ENCODE results near the gene TNFAIP8L1. TPM values are rescaled to one million over a fixed set of nuclear protein-coding genes. Genes with fewer than 3 reads are reported as not detected.

Gene TNFAIP8L1
- total RNA-seq, 1 donor from 2014 or later: 60.1 TPM

DNA sequence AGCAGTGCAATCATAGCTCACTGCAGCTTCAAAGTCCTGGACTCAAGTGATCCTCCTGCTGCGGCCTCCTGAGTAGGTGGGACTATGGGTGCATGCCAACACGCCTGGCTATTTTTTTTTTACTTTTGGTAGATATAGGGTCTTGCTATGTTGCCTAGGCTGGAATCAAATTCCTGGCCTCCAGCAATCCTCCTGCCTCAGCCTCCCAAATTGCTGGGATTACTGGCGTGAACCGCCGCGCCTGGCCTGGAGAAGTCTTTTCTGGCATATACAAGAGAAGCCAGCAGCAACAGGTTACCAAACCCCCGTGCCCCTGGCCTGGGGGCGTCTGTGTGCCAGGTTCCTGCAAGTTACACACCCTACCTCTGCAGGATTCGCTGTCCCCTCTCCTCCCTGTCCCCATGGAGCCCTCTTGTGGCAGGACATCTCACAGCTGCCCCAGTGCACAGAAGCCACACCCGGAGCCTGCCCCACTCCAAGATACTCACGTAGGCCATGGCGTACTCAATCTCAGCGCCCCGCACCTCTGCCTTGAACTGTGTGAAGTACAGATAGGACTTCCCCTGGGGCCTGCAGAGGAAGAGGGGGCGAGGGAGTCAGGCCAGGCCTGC lies 21.0 kb downstream of the TNFAIP8L1 start:
- DNase-seq (ENCODE audit: low spot score): peak; percentile 50

GRCh38 chr19:4660993-4661392 lies 21.7 kb downstream of the TNFAIP8L1 start:
- H3K9me3 Mint-ChIP-seq (ENCODE audit: unreplicated experiment): no peaks in the 10 kb centered on the region
- H3K4me3 Mint-ChIP-seq (ENCODE audit: unreplicated experiment): peak overlapping the region; percentile 9
- TF ChIP-seq CTCF (IDR thresholded peaks at IDR 0.05; ENCODE audit: unreplicated experiment): no peak
- peaks cover 8% of the 10 kb centered on the region for H3K4me1 Mint-ChIP-seq (ENCODE audit: unreplicated experiment)
- peaks cover 22% of the 10 kb centered on the region for H3K36me3 Mint-ChIP-seq (ENCODE audit: low read depth, unreplicated experiment)
- peak overlapping the region; percentile 11 for H3K27ac Mint-ChIP-seq (ENCODE audit: unreplicated experiment)
- DNase-seq (ENCODE audit: low spot score): no peak
- H3K27me3 Mint-ChIP-seq (ENCODE audit: unreplicated experiment): peaks cover 9% of the 10 kb centered on the region

More for the DNA sequence above, 21.0 kb downstream of the TNFAIP8L1 start:
- H3K27ac Mint-ChIP-seq (ENCODE audit: unreplicated experiment): no peak overlapping the region
- H3K9me3 Mint-ChIP-seq (ENCODE audit: unreplicated experiment): no peaks in the 10 kb centered on the region
- no peak overlapping the region for H3K4me3 Mint-ChIP-seq (ENCODE audit: unreplicated experiment)
- peaks cover 19% of the 10 kb centered on the region for H3K36me3 Mint-ChIP-seq (ENCODE audit: low read depth, unreplicated experiment)
- TF ChIP-seq CTCF (IDR thresholded peaks at IDR 0.05; ENCODE audit: unreplicated experiment): no peak
- peaks cover 9% of the 10 kb centered on the region for H3K27me3 Mint-ChIP-seq (ENCODE audit: unreplicated experiment)
- peaks cover 8% of the 10 kb centered on the region for H3K4me1 Mint-ChIP-seq (ENCODE audit: unreplicated experiment)

DNA sequence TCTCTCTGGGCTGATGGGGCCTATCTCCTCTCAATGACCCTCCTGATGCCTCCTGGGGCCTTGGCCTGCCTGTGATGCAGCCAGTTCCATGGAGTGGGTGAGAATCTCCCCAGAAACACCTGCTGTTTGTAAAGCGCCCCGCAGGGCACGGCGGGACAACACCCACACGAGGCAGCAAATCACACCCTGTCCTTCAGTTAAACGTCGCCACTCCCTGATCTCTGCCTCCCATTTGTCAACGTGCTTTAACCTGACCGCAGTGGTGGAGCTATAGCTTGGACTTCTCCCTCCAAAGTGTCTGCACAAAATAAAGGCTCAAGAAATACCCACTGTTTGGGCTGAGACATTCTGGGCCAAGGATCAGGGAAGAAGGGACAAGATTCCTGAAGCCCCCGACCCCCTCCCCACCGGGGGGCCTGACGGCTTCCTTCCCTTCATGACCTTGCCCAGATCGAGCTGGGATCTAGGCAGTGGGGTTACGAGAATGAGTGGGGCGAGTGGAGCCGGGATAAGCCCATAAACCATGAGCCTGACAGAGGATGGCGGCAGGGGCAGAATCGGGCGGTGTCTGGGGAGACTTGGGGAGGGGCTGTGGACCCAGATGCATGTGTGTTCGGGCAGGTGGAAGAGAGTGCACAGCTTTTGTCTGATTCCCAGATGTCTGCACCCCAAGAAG lies 22.8 kb downstream of the TNFAIP8L1 start:
- Mint-ChIP-seq H3K4me3 (ENCODE audit: unreplicated experiment) (peak overlapping the region; percentile 37), H3K4me1 (ENCODE audit: unreplicated experiment) (peaks cover 8% of the 10 kb centered on the region), H3K27ac (ENCODE audit: unreplicated experiment) (no peak overlapping the region), H3K27me3 (ENCODE audit: unreplicated experiment) (peaks cover 9% of the 10 kb centered on the region), H3K36me3 (ENCODE audit: low read depth, unreplicated experiment) (peaks cover 22% of the 10 kb centered on the region), H3K9me3 (ENCODE audit: unreplicated experiment) (no peaks in the 10 kb centered on the region)
- DNase-seq (ENCODE audit: low spot score): no peak
- TF ChIP-seq CTCF (IDR thresholded peaks at IDR 0.05; ENCODE audit: unreplicated experiment): no peak

DNA sequence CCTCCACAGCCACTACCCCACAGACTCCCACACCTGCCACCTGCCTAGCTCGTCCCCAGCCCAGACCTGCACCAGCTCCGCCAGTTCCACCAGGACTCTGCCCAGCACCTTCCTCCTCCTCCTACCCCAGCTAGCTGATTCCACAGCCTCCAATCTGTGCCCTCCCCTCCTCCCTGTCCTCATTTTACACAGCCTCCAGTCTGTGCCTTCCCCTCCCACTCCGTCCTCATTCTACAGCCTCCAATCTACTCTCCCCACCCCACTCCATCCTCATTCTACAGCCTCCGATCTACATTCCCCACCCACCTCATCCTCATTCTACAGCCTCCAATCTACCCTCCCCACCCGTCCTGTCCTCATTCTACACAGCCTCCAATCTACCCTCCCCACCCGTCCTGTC lies 23.5 kb downstream of the TNFAIP8L1 start:
- TF ChIP-seq CTCF (IDR thresholded peaks at IDR 0.05; ENCODE audit: unreplicated experiment): no peak
- Mint-ChIP-seq H3K27me3 (ENCODE audit: unreplicated experiment) (peaks cover 9% of the 10 kb centered on the region), H3K4me1 (ENCODE audit: unreplicated experiment) (peaks cover 8% of the 10 kb centered on the region), H3K27ac (ENCODE audit: unreplicated experiment) (peak overlapping the region; percentile 9), H3K9me3 (ENCODE audit: unreplicated experiment) (no peaks in the 10 kb centered on the region), H3K4me3 (ENCODE audit: unreplicated experiment) (no peak overlapping the region), H3K36me3 (ENCODE audit: low read depth, unreplicated experiment) (peaks cover 22% of the 10 kb centered on the region)
- no peak for DNase-seq (ENCODE audit: low spot score)

DNA sequence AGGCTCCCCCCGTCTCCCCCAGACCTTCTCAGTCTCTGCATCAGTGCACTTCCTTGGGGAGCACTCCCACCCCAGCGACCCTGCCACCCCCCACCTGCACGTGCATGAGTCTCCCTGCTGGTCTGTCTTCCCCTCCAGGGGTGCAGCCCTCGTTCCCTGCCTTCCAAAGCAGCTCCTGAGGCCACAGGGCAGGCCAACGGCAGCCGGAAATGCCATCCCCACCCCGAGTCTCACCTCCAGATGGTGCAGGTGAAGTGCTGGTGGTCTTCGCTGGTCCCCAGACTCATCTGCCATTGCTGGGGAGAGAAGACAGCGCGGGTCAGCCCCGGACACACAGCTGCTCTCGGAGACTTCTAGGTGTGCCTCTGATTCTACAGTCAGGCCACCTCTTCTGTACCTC lies 25.3 kb downstream of the TNFAIP8L1 start:
- no peaks in the 10 kb centered on the region for H3K9me3 Mint-ChIP-seq (ENCODE audit: unreplicated experiment)
- no peak for TF ChIP-seq CTCF (IDR thresholded peaks at IDR 0.05; ENCODE audit: unreplicated experiment)
- H3K27me3 Mint-ChIP-seq (ENCODE audit: unreplicated experiment): peaks cover 14% of the 10 kb centered on the region
- peaks cover 31% of the 10 kb centered on the region for H3K36me3 Mint-ChIP-seq (ENCODE audit: low read depth, unreplicated experiment)
- H3K4me3 Mint-ChIP-seq (ENCODE audit: unreplicated experiment): no peak overlapping the region
- no peak overlapping the region for H3K27ac Mint-ChIP-seq (ENCODE audit: unreplicated experiment)
- no peak for DNase-seq (ENCODE audit: low spot score)
- H3K4me1 Mint-ChIP-seq (ENCODE audit: unreplicated experiment): peaks cover 17% of the 10 kb centered on the region

Measured in endothelial cell (in vitro differentiated cells).